GM23338 (cell line): Measurements from ENCODE around the gene TMEM141. TPM values are rescaled to one million over a fixed set of nuclear protein-coding genes. Genes with fewer than 3 reads are reported as not detected.
"Not testable (repeated sequence)": the region's sequence is repeated elsewhere in the genome, so short reads cannot be mapped to it uniquely, and the experiment has no call there.

Source experiments
- ATAC-seq: fragments of 200-7000 bp; cut with Tn5 transposase; 3 replicates; pipeline ENCODE4 v1.9.1; 2020
- DNase-seq: peaks from one replicate; pipeline ENCODE4 v3.0.0-alpha.2; 2015; ENCODE audit warnings: low spot score
- H2AFZ ChIP-seq: fragments of 200-600 bp; sonication (generic); 2 replicates; pipeline ENCODE4 v1.8.0; 2016; ENCODE audit warnings: antibody characterized with exemption, mild to moderate bottlenecking, moderate library complexity
- H3F3A ChIP-seq: fragments of 200-600 bp; sonication (generic); replicated peaks from 2 replicates; pipeline ENCODE4 v1.8.0; 2017; ENCODE audit warnings: antibody characterized with exemption, mixed run types, low read depth
- H3K27ac ChIP-seq: fragments of 200-600 bp; sonication (generic); 2 replicates; pipeline ENCODE4 v1.6.1; 2016; ENCODE audit warnings: low read depth
- H3K27me3 ChIP-seq: fragments of 200-600 bp; sonication (generic); 2 replicates; pipeline ENCODE4 v1.8.0; 2016; ENCODE audit warnings: mild to moderate bottlenecking, mixed run types, moderate library complexity; ENCODE audit not compliant: insufficient read depth
- H3K36me3 ChIP-seq: fragments of 200-600 bp; sonication (generic); 2 replicates; pipeline ENCODE4 v1.8.0; 2016; ENCODE audit warnings: mild to moderate bottlenecking; ENCODE audit not compliant: insufficient read depth
- H3K4me1 ChIP-seq: fragments of 200-600 bp; sonication (generic); 2 replicates; pipeline ENCODE4 v1.8.0; 2016; ENCODE audit warnings: mild to moderate bottlenecking, moderate library complexity; ENCODE audit not compliant: insufficient read depth
- H3K4me2 ChIP-seq: fragments of 200-600 bp; sonication (generic); 2 replicates; pipeline ENCODE4 v1.7.1; 2017; ENCODE audit warnings: mixed run types
- H3K4me3 ChIP-seq: fragments of 200-600 bp; sonication (generic); 2 replicates; pipeline ENCODE4 v1.6.1; 2016; ENCODE audit warnings: mixed run types
- H3K79me2 ChIP-seq: fragments of 200-600 bp; sonication (generic); replicated peaks from 2 replicates; pipeline ENCODE4 v1.8.0; 2017; ENCODE audit warnings: mild to moderate bottlenecking; ENCODE audit not compliant: insufficient read depth
- H3K9me2 ChIP-seq: fragments of 200-600 bp; sonication (generic); 2 replicates; pipeline ENCODE4 v1.8.0; 2017; ENCODE audit not compliant: insufficient read depth
- H4K20me1 ChIP-seq: fragments of 200-600 bp; sonication (generic); replicated peaks from 2 replicates; pipeline ENCODE4 v1.8.0; 2017; ENCODE audit warnings: mild to moderate bottlenecking; ENCODE audit not compliant: insufficient read depth
- H3K27ac Mint-ChIP-seq: 2 replicates; pipeline ENCODE4 v1.8.0; 2020; ENCODE audit warnings: inconsistent platforms, mild to moderate bottlenecking, moderate library complexity, mixed read lengths
- H3K27me3 Mint-ChIP-seq: 3 replicates; pipeline ENCODE4 v1.8.0; 2022; ENCODE audit warnings: low read depth, mild to moderate bottlenecking, moderate library complexity, mixed read lengths, inconsistent platforms; ENCODE audit not compliant: insufficient read depth, poor library complexity
- H3K36me3 Mint-ChIP-seq: 3 replicates; pipeline ENCODE4 v1.8.0; 2021; ENCODE audit warnings: low read depth, mild to moderate bottlenecking, inconsistent platforms, moderate library complexity, mixed read lengths
- H3K4me1 Mint-ChIP-seq: 3 replicates; pipeline ENCODE4 v1.8.0; 2020; ENCODE audit warnings: mild to moderate bottlenecking, inconsistent platforms, mixed read lengths
- H3K4me3 Mint-ChIP-seq: 3 replicates; pipeline ENCODE4 v1.8.0; 2021; ENCODE audit warnings: moderate library complexity, mild to moderate bottlenecking, inconsistent platforms, mixed read lengths
- H3K9me3 Mint-ChIP-seq: 3 replicates; pipeline ENCODE4 v1.8.0; 2020; ENCODE audit warnings: moderate library complexity, mild to moderate bottlenecking, inconsistent platforms, mixed read lengths
- POLR2AphosphoS5 ChIP-seq: IDR thresholded peaks from 2 replicates; pipeline ENCODE4 v1.6.1; 2016; ENCODE audit warnings: antibody characterized with exemption, low read depth
- microRNA-seq: library from miRNA; unstranded; fragments of <30 nt; microRNA quantifications from one replicate; pipeline ENCODE4, GENCODE V29; 2017
- polyA plus RNA-seq: library from polyadenylated mRNA; unstranded; fragments of >200 nt; fragmentation: Nextera tagmentation; extraction: Ambion mirVana; gene quantifications from 2 replicates; pipeline ENCODE4 v1.2.1, GENCODE V29; 2016
- small RNA-seq: library from RNA; depleted of rRNA; stranded (forward); fragments of <200 nt; gene quantifications from one replicate; pipeline ENCODE3, GENCODE V24; 2014; ENCODE audit warnings: low replicate concordance
- total RNA-seq: library from RNA; depleted of rRNA; stranded (reverse); fragments of >200 nt; shearing (Covaris generic); gene quantifications from 2 replicates; pipeline ENCODE4 v1.2.3, GENCODE V29; 2014; rRNA removed
- TF ChIP-seq, protein P1 (sequence below), 2 experiments: fragments of 200-600 bp in 1 of 2; sonication (generic) in 1 of 2; conservative IDR thresholded peaks; 2 replicates each; pipeline versions ENCODE4 v1.5.1 to v1.6.1; 2016 to 2017; ENCODE audit warnings: antibody characterized with exemption in 2 of 2, low read depth in 2 of 2, mild to moderate bottlenecking in 2 of 2, moderate library complexity in 1 of 2

Gene TMEM141
- total and polyA plus RNA-seq, 2 experiments from 2014 or later = 71.4 to 90.5 TPM

DNA sequence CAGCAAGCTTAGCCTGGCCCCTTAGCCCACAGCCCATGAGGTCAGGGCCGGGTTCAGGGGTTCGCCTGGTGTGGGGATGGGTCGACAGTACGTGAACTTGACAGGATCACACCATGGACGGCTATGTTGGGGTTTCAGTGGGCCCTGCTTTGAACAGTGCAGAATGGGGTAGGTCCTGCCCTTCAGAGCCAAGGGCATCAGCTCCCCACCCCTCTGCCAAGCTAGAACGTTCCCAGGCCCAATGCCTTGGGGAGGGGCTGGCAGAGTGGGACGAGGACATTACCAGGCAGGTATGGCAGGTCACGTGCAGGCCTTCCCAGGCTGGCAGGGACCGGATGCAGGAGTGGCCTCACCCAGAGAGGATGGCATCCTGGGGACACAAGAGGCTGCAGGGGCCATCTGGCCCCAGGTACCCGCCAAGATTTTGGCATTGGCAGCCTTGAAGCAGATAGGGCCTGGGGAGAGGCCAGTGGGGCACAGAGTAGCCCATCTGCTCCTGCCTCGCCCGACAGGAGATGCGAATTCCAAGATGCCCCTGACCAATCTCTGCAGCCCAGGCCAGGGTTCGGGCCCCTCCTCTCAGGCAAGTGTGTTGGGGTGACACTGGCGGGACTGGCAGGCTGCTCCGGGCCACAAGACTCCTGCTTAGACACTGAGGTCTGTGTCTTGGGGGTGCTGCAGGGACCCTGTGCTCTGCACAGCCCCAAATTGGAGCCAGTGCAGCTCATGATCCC lies 50.7 kb downstream of the TMEM141 start:
- peaks cover 15% of the 10 kb centered on the region; the same call in 1 of the 2 replicates for H3K4me1 ChIP-seq
- peak; percentile 1 for ATAC-seq
- not testable (repeated sequence) for H3K27ac ChIP-seq, H4K20me1 ChIP-seq, H3K9me3 Mint-ChIP-seq, H3K79me2 ChIP-seq, DNase-seq, H2AFZ ChIP-seq, H3K27ac Mint-ChIP-seq, H3K9me2 ChIP-seq, H3K36me3 ChIP-seq, H3F3A ChIP-seq
- peaks cover 13% of the 10 kb centered on the region for H3K27me3 ChIP-seq
- H3K4me3 ChIP-seq = peak overlapping the region; percentile 46; the same call in 1 of the 2 replicates
- TF ChIP-seq POLR2AphosphoS5 = peak; percentile 29
- Mint-ChIP-seq H3K4me3 (peak overlapping the region; percentile 45; the same call in 2 of the 3 replicates), H3K36me3 (peaks cover 12% of the 10 kb centered on the region), H3K4me1 (peaks cover 26% of the 10 kb centered on the region), H3K27me3 (peaks cover 43% of the 10 kb centered on the region)
- H3K4me2 ChIP-seq = peak overlapping the region; percentile 73; the same call in 1 of the 2 replicates

DNA sequence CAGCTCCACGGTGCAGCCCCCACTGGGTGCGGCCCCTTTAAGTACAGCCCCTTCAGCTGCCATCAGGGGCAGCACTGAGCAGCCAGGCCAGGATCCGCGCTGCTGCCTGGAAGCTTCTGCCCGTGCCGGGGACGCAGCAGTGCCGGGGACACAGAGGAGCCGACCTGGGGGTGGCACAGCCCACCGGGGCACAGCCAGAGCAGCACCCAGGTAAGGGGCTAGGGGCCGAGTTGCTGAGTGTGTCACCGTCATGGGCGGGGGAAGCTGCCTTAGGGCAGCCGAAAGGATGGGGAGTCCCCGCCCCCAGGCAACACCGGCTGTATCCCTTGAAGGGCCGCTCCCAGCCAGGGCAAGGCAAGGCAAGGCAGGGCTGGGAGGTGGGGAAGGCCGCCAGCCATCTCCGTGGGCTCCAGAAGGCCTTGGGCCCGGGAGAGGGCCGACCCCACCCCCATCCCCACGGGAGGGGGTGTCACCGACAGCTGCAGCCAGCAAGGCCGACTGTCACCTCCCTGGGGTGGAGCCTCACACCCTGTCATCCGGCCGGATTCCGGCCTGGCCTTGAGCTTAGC lies 51.3 kb downstream of the TMEM141 start, which contains the start of gene AJM1:
Gene AJM1, plus strand, starts transcription at position 99 of the 569 bp plus-strand sequence. CDS start 1,937 bp downstream, outside the sequence.
- peaks cover 12% of the 10 kb centered on the region for H3K36me3 Mint-ChIP-seq
- H3F3A ChIP-seq, H3K79me2 ChIP-seq, H3K27ac ChIP-seq, H2AFZ ChIP-seq, H3K9me2 ChIP-seq, H4K20me1 ChIP-seq, H3K9me3 Mint-ChIP-seq, H3K36me3 ChIP-seq: not testable (repeated sequence)
- 0 out of 2 replicates have a peak within 1 kb of the TSS, but pooled peaks have one; percentile 65 for H3K27ac Mint-ChIP-seq
- TF ChIP-seq, protein P1, sequence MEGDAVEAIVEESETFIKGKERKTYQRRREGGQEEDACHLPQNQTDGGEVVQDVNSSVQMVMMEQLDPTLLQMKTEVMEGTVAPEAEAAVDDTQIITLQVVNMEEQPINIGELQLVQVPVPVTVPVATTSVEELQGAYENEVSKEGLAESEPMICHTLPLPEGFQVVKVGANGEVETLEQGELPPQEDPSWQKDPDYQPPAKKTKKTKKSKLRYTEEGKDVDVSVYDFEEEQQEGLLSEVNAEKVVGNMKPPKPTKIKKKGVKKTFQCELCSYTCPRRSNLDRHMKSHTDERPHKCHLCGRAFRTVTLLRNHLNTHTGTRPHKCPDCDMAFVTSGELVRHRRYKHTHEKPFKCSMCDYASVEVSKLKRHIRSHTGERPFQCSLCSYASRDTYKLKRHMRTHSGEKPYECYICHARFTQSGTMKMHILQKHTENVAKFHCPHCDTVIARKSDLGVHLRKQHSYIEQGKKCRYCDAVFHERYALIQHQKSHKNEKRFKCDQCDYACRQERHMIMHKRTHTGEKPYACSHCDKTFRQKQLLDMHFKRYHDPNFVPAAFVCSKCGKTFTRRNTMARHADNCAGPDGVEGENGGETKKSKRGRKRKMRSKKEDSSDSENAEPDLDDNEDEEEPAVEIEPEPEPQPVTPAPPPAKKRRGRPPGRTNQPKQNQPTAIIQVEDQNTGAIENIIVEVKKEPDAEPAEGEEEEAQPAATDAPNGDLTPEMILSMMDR (conservative IDR thresholded peaks at IDR 0.05; ENCODE audit: low read depth in 2 of 2) = peak; percentile 63 to 77
- DNase-seq = peak; percentile 87
- peaks cover 26% of the 10 kb centered on the region for H3K4me1 Mint-ChIP-seq
- H3K4me3 ChIP-seq = peak within 1 kb of the TSS; percentile 46; the same call in 1 of the 2 replicates
- peaks cover 15% of the 10 kb centered on the region; the same call in 1 of the 2 replicates for H3K4me1 ChIP-seq
- peak within 1 kb of the TSS; percentile 45; the same call in 2 of the 3 replicates for H3K4me3 Mint-ChIP-seq
- H3K4me2 ChIP-seq = peak within 1 kb of the TSS; percentile 73
- peaks cover 48% of the 10 kb centered on the region for H3K27me3 Mint-ChIP-seq
- peaks cover 13% of the 10 kb centered on the region for H3K27me3 ChIP-seq
- ATAC-seq = peak; percentile 57

Small RNA genes lying within 50 kb of the gene (microRNA-seq; reads per million reads assigned to microRNA genes)
- gene MIR4292 = not detected
- not detected for gene MIR6722

Small RNA genes lying within 50 kb of the gene (small RNA-seq; reads per million reads assigned to genes)
- gene AL355987.2 = not detected
- gene ATP6V1G1P3 = not detected
- gene MIR4292 = not detected
- gene MIR6722 = not detected

Other genes with a start within 250 kb of the TMEM141 start
- 78.7 and 97.2 TPM in 2 replicates for gene NOTCH1, start 245.3 kb upstream of the TMEM141 start, total RNA-seq
- 9.9 and 10.3 TPM in 2 replicates for gene NOTCH1, start 245.3 kb upstream of the TMEM141 start, polyA plus RNA-seq
- 56.1 and 60.8 TPM in 2 replicates for gene EGFL7, start 128.4 kb upstream of the TMEM141 start, total RNA-seq
- 38.2 and 44.4 TPM in 2 replicates for gene EGFL7, start 128.4 kb upstream of the TMEM141 start, polyA plus RNA-seq
- gene AGPAT2, start 103.9 kb upstream of the TMEM141 start, total RNA-seq = 33.3 and 44.7 TPM in 2 replicates
- gene AGPAT2, start 103.9 kb upstream of the TMEM141 start, polyA plus RNA-seq = 31.8 and 34.4 TPM in 2 replicates
- 47.2 and 60.0 TPM in 2 replicates for gene DIPK1B, start 78.8 kb upstream of the TMEM141 start, total RNA-seq
- gene DIPK1B, start 78.8 kb upstream of the TMEM141 start, polyA plus RNA-seq = 18.7 and 24.2 TPM in 2 replicates
- gene LCN10, start 48.4 kb upstream of the TMEM141 start, total RNA-seq = 0.45 and 9.8 TPM in 2 replicates
- 0.43 and 0.74 TPM in 2 replicates for gene LCN10, start 48.4 kb upstream of the TMEM141 start, polyA plus RNA-seq
- not detected in 2 replicates for gene LCN6, start 42.8 kb upstream of the TMEM141 start, total RNA-seq
- gene LCN6, start 42.8 kb upstream of the TMEM141 start, polyA plus RNA-seq = not detected in 2 replicates
- not detected in 2 replicates for gene LCN8, start 33.1 kb upstream of the TMEM141 start, total RNA-seq
- not detected in 2 replicates for gene LCN8, start 33.1 kb upstream of the TMEM141 start, polyA plus RNA-seq
- 0.54 and 0.90 TPM in 2 replicates for gene LCN15, start 26.8 kb upstream of the TMEM141 start, total RNA-seq
- gene LCN15, start 26.8 kb upstream of the TMEM141 start, polyA plus RNA-seq = 0.76 and 1.2 TPM in 2 replicates
- gene CCDC183, start 5.0 kb downstream of the TMEM141 start, total RNA-seq = 1.1 and 2.9 TPM in 2 replicates
- 1.2 and 1.6 TPM in 2 replicates for gene CCDC183, start 5.0 kb downstream of the TMEM141 start, polyA plus RNA-seq
- 117 and 127 TPM in 2 replicates for gene RABL6, start 16.6 kb downstream of the TMEM141 start, total RNA-seq
- 59.1 and 66.7 TPM in 2 replicates for gene RABL6, start 16.6 kb downstream of the TMEM141 start, polyA plus RNA-seq
- 0.12 and 0.49 TPM in 2 replicates for gene AJM1, start 51.1 kb downstream of the TMEM141 start, total RNA-seq
- 0.28 and 0.36 TPM in 2 replicates for gene AJM1, start 51.1 kb downstream of the TMEM141 start, polyA plus RNA-seq
- gene PHPT1, start 58.1 kb downstream of the TMEM141 start, total RNA-seq = 67.1 and 86.2 TPM in 2 replicates
- gene PHPT1, start 58.1 kb downstream of the TMEM141 start, polyA plus RNA-seq = 437 and 509 TPM in 2 replicates
- 4.1 and 6.8 TPM in 2 replicates for gene MAMDC4, start 61.0 kb downstream of the TMEM141 start, total RNA-seq
- 1.7 and 2.7 TPM in 2 replicates for gene MAMDC4, start 61.0 kb downstream of the TMEM141 start, polyA plus RNA-seq
- gene EDF1, start 75.0 kb downstream of the TMEM141 start, total RNA-seq = 273 and 326 TPM in 2 replicates
- gene EDF1, start 75.0 kb downstream of the TMEM141 start, polyA plus RNA-seq = 793 and 860 TPM in 2 replicates
- gene TRAF2, start 95.2 kb downstream of the TMEM141 start, total RNA-seq = 31.5 and 39.9 TPM in 2 replicates
- gene TRAF2, start 95.2 kb downstream of the TMEM141 start, polyA plus RNA-seq = 24.8 and 25.4 TPM in 2 replicates
- 102 and 111 TPM in 2 replicates for gene FBXW5, start 153.4 kb downstream of the TMEM141 start, total RNA-seq
- 27.0 and 27.9 TPM in 2 replicates for gene FBXW5, start 153.4 kb downstream of the TMEM141 start, polyA plus RNA-seq
- not detected in 2 replicates for gene C8G, start 153.9 kb downstream of the TMEM141 start, total RNA-seq
- gene C8G, start 153.9 kb downstream of the TMEM141 start, polyA plus RNA-seq = not detected in 2 replicates
- 0.69 and 2.6 TPM in 2 replicates for gene LCN12, start 160.9 kb downstream of the TMEM141 start, total RNA-seq
- gene LCN12, start 160.9 kb downstream of the TMEM141 start, polyA plus RNA-seq = 0.39 and 0.68 TPM in 2 replicates
- gene PTGDS, start 186.2 kb downstream of the TMEM141 start, total RNA-seq = 1.9 TPM in 1 of 2 replicates, not detected in the other
- 3.1 and 5.9 TPM in 2 replicates for gene PTGDS, start 186.2 kb downstream of the TMEM141 start, polyA plus RNA-seq
- gene LCNL1, start 191.6 kb downstream of the TMEM141 start, total RNA-seq = not detected in 2 replicates
- gene LCNL1, start 191.6 kb downstream of the TMEM141 start, polyA plus RNA-seq = 0.11 and 0.14 TPM in 2 replicates
- gene PAXX, start 201.1 kb downstream of the TMEM141 start, total RNA-seq = 33.9 and 71.5 TPM in 2 replicates
- 86.0 and 88.3 TPM in 2 replicates for gene PAXX, start 201.1 kb downstream of the TMEM141 start, polyA plus RNA-seq
- gene CLIC3, start 205.2 kb downstream of the TMEM141 start, total RNA-seq = 0.56 TPM in 1 of 2 replicates, not detected in the other
- 0.53 and 0.57 TPM in 2 replicates for gene CLIC3, start 205.2 kb downstream of the TMEM141 start, polyA plus RNA-seq
- 14.2 and 16.0 TPM in 2 replicates for gene ABCA2, start 236.9 kb downstream of the TMEM141 start, total RNA-seq
- gene ABCA2, start 236.9 kb downstream of the TMEM141 start, polyA plus RNA-seq = 5.6 and 7.0 TPM in 2 replicates
- gene FUT7, start 240.7 kb downstream of the TMEM141 start, total RNA-seq = not detected in 2 replicates
- not detected in 2 replicates for gene FUT7, start 240.7 kb downstream of the TMEM141 start, polyA plus RNA-seq